PC-9 (cell line): ENCODE data around the gene EZR. TPM values are rescaled to one million over a fixed set of nuclear protein-coding genes. Genes with fewer than 3 reads are reported as not detected.

Source experiments
- BruUV-seq: library from RNA; stranded (reverse); fragments of 400-500 nt; replicated peaks from 2 replicates; lab custom pipeline; 2021; lab: Mats Ljungman, UMichigan
- CTCF ChIA-PET: fragments of 300-600 bp; sonication (Branson Sonifier 250); formaldehyde crosslinking; loops from one replicate; lab custom pipeline; 2022; ENCODE audit warnings: antibody characterized with exemption; lab: Charles Lee
- POLR2A ChIA-PET: fragments of 300-600 bp; sonication (Branson Sonifier 250); formaldehyde crosslinking; loops from one replicate; lab custom pipeline; 2022; ENCODE audit warnings: antibody characterized with exemption; ENCODE audit not compliant: unreplicated experiment; lab: Charles Lee
- DNase-seq, 2 experiments: peaks; one replicate each; pipeline versions ENCODE4 v3.0.0 to v3.0.0-alpha.2; 2015 to 2022; ENCODE audit warnings: mixed read lengths in 1 of 2
- H2AFZ ChIP-seq: fragments of 200-600 bp; sonication (generic); 2 replicates; pipeline ENCODE4 v1.8.1; 2017; ENCODE audit warnings: antibody characterized with exemption
- H3F3A ChIP-seq: fragments of 200-600 bp; sonication (generic); 2 replicates; pipeline ENCODE4 v1.8.1; 2017; ENCODE audit warnings: antibody characterized with exemption, mild to moderate bottlenecking, low read depth; ENCODE audit not compliant: insufficient read depth
- H3K27ac ChIP-seq: fragments of 200-600 bp; sonication (generic); 2 replicates; pipeline ENCODE4 v1.6.1; 2016; ENCODE audit warnings: mixed run types
- H3K27me3 ChIP-seq: fragments of 200-600 bp; sonication (generic); 2 replicates; pipeline ENCODE4 v1.6.1; 2016; ENCODE audit warnings: low read depth, mixed run types; ENCODE audit not compliant: insufficient read depth
- H3K36me3 ChIP-seq: fragments of 200-600 bp; sonication (generic); 2 replicates; pipeline ENCODE4 v1.6.1; 2016; ENCODE audit warnings: low read depth, mixed run types
- H3K4me1 ChIP-seq: fragments of 200-600 bp; sonication (generic); replicated peaks from 2 replicates; pipeline ENCODE4 v1.6.1; 2016; ENCODE audit warnings: mixed run types; ENCODE audit not compliant: insufficient read depth
- H3K4me2 ChIP-seq: fragments of 200-600 bp; sonication (generic); 2 replicates; pipeline ENCODE4 v1.6.1; 2017; ENCODE audit warnings: mixed run types
- H3K4me3 ChIP-seq: fragments of 200-600 bp; sonication (generic); 2 replicates; pipeline ENCODE4 v1.6.1; 2016; ENCODE audit warnings: mixed run types
- H3K79me2 ChIP-seq: fragments of 200-600 bp; sonication (generic); 2 replicates; pipeline ENCODE4 v1.6.1; 2017; ENCODE audit warnings: low read depth, mixed run types
- H3K9me2 ChIP-seq: fragments of 200-600 bp; sonication (generic); 2 replicates; pipeline ENCODE4 v1.8.1; 2017; ENCODE audit warnings: mild to moderate bottlenecking; ENCODE audit not compliant: insufficient read depth
- H3K9me3 ChIP-seq: fragments of 200-600 bp; sonication (generic); 2 replicates; pipeline ENCODE4 v1.8.1; 2016; ENCODE audit warnings: low read depth; ENCODE audit not compliant: insufficient read depth
- H4K20me1 ChIP-seq: fragments of 200-600 bp; sonication (generic); 2 replicates; pipeline ENCODE4 v1.8.1; 2017; ENCODE audit not compliant: insufficient read depth
- EZH2 ChIP-seq: fragments of 200-600 bp; sonication (generic); IDR thresholded peaks from 2 replicates; pipeline ENCODE4 v1.8.0; 2017; ENCODE audit warnings: antibody characterized with exemption, low read depth
- intact Hi-C: fragments of 100-400 bp; cut with micrococcal nuclease; formaldehyde crosslinking; loops from one replicate; pipeline ENCODE4 v1.10.0; 2022; ENCODE audit not compliant: unreplicated experiment
- total RNA-seq: library from RNA; stranded (reverse); gene quantifications from 2 replicates; pipeline ENCODE4 v1.2.3, GENCODE V29; 2021
- TF ChIP-seq, protein P1 (sequence below): fragments of 200-600 bp; sonication (generic); conservative IDR thresholded peaks from 2 replicates; pipeline ENCODE4 v1.6.1; 2017; ENCODE audit warnings: mixed run types, antibody characterized with exemption, mild to moderate bottlenecking, moderate library complexity

EZR gene
- total RNA-seq, 1 experiment from 2014 or later: 240 TPM

DNA sequence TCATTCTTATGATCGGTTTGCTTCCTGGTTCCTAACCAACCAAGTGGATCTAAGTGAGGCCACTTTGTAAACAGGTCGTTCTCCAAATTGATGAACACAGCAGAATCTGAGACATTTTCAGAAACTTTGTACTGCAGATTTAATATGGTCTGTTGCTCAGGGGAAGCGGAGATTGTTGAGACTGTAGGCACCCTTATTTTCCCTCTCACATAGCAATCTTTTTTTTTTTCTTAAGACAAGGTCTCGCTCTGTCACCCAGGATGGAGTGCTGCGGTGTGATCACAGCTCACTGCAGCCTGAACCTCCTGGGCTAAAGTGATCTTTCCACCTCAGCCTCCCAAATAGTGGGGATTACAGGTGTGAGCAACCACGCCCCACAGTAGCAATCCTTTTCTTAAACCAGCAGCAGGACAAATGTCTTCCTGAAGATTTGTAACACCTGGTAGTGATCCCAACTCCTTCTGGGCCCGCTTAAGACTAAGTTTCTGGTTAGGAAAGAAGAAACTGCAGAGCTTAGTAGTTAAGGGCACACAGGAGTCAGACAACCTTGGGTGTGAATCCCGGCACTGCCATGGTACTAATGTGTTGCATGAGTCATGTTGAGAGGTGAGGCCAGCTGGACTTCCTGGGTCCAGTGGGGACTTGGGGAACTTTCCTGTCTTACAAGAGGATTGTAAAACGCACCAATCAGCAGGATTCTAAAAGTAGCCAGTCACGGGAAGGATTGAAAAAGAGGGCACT lies 48.4 kb upstream of the EZR start:
- Histone ChIP-seq H3K36me3 (no peaks in the 10 kb centered on the region), H3K9me2 (no peaks in the 10 kb centered on the region), H3K4me1 (peaks cover 67% of the 10 kb centered on the region), H3K9me3 (peaks cover 9% of the 10 kb centered on the region; the same call in 1 of the 2 replicates), H3K27me3 (no peaks in the 10 kb centered on the region), H4K20me1 (no peaks in the 10 kb centered on the region), H3F3A (peaks cover 59% of the 10 kb centered on the region), H3K27ac (peak overlapping the region; percentile 98), H3K79me2 (peaks cover 30% of the 10 kb centered on the region), H3K4me3 (no peak overlapping the region), H3K4me2 (0 out of 2 replicates have a peak overlapping the region, but pooled peaks have one; percentile 4), H2AFZ (no peak overlapping the region)
- TF ChIP-seq, protein P1, sequence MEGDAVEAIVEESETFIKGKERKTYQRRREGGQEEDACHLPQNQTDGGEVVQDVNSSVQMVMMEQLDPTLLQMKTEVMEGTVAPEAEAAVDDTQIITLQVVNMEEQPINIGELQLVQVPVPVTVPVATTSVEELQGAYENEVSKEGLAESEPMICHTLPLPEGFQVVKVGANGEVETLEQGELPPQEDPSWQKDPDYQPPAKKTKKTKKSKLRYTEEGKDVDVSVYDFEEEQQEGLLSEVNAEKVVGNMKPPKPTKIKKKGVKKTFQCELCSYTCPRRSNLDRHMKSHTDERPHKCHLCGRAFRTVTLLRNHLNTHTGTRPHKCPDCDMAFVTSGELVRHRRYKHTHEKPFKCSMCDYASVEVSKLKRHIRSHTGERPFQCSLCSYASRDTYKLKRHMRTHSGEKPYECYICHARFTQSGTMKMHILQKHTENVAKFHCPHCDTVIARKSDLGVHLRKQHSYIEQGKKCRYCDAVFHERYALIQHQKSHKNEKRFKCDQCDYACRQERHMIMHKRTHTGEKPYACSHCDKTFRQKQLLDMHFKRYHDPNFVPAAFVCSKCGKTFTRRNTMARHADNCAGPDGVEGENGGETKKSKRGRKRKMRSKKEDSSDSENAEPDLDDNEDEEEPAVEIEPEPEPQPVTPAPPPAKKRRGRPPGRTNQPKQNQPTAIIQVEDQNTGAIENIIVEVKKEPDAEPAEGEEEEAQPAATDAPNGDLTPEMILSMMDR: no peak
- no peak for TF ChIP-seq EZH2
- intact Hi-C loops: loop anchor here (2.0 kb wide), 1 partner anchor 95 kb away; no protein-coding TSS in a partner anchor
- CTCF ChIA-PET: no interaction called here
- POLR2A ChIA-PET: no interaction called here
- peak in 1 of 2 experiments; percentile 69 for DNase-seq
- no TSS peak for BruUV-seq

DNA sequence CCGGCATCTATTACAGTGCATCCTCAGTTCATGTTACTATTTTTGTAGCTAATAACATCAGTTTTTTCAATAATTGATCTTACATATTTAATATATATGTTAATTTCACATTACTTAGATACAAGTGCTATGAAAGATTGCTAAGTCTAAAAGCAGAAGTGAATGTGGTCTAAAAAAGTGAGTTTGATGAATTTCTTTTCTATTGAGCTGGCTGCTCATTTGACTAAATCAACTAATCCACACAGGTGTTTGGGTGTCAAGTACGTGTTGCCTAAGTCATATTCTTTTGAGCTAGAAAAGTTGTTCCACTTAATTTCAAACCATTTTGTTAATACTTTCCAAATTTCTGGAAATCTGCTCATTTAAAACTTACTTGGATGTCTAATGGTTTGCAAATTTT lies 46.6 kb upstream of the EZR start:
- intact Hi-C loops: no loop called here
- no peak for TF ChIP-seq EZH2
- TF ChIP-seq, protein P1: no peak
- Histone ChIP-seq H3K4me3 (no peak overlapping the region), H3K4me1 (peaks cover 76% of the 10 kb centered on the region), H3K36me3 (no peaks in the 10 kb centered on the region), H3K27ac (no peak overlapping the region), H3K9me2 (no peaks in the 10 kb centered on the region), H4K20me1 (no peaks in the 10 kb centered on the region), H2AFZ (no peak overlapping the region), H3K9me3 (peaks cover 17% of the 10 kb centered on the region; the same call in 1 of the 2 replicates), H3K79me2 (peaks cover 21% of the 10 kb centered on the region), H3F3A (peaks cover 65% of the 10 kb centered on the region), H3K27me3 (no peaks in the 10 kb centered on the region), H3K4me2 (no peak overlapping the region)
- DNase-seq: no peak
- POLR2A ChIA-PET: no interaction called here
- CTCF ChIA-PET: no interaction called here
- no TSS peak for BruUV-seq

DNA sequence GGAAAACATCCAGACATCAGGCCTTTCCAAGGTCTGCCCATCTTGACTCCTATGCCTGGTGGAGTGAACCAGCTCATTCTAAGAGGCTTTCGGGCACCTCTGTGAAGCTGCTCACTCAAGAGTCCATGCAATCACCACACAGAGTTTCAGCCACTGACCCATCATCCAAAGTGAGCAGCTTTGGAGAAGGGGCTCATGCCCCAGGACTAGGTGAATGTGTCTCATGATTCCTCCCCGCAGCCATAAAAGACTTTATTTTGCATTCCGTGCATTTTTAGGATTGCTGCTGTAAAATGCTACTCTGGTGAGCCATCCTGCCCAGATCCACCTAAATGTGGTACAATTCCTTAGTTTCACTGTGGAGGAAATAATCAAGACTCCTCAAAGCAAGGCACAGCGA lies 44.5 kb upstream of the EZR start:
- H3K27ac ChIP-seq: peak overlapping the region; percentile 96
- POLR2A ChIA-PET: no interaction called here
- intact Hi-C loops: no loop called here

More for the DNA sequence above, 44.5 kb upstream of the EZR start:
- Histone ChIP-seq H3K4me1 (peaks cover 74% of the 10 kb centered on the region), H3K9me3 (peaks cover 17% of the 10 kb centered on the region; the same call in 1 of the 2 replicates), H4K20me1 (no peaks in the 10 kb centered on the region), H3K9me2 (no peaks in the 10 kb centered on the region), H3K4me2 (0 out of 2 replicates have a peak overlapping the region, but pooled peaks have one; percentile 4), H3K4me3 (no peak overlapping the region), H3K27me3 (no peaks in the 10 kb centered on the region), H3F3A (peaks cover 56% of the 10 kb centered on the region), H3K79me2 (peaks cover 20% of the 10 kb centered on the region), H2AFZ (no peak overlapping the region), H3K36me3 (no peaks in the 10 kb centered on the region)
- BruUV-seq: no TSS peak
- DNase-seq: peak in 1 of 2 experiments; percentile 46
- no peak for TF ChIP-seq EZH2
- TF ChIP-seq, protein P1: no peak
- CTCF ChIA-PET: no interaction called here
